ENCODE measurements around the gene IL36G.

IL36G gene

GRCh38 chr2:113021312-113021711 is 43.5 kb downstream of the IL36G start:
- no peak for TF ChIP-seq CTCF (IDR thresholded peaks at IDR 0.05; ENCODE audit: low read depth, low read length, missing control alignments)
- in situ Hi-C loops (cut with HindIII; ENCODE audit: low sequenced_read_pairs): no loop called here
- no peak for DNase-seq (ENCODE audit: low read depth)
- no peak overlapping the region for H3K4me3 ChIP-seq (ENCODE audit: low read depth, low read length)

DNA sequence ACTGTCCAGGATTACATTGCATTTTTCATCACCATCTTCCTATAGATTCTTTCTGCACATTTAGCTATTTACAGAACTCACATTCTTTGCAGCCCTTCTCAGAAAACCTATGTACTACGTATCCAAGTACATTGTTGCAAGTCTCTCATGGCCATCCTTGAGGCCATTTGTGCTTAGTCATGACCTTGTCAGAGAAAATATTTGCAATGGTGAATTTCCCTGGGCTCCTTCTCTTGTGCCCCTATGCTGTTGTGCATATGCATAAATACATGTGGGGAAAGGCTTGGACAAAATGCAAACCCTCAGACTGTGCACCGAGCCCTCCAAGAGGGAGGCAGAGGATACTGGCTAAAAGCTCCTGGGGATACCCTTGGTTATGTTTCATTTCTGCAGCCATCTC is 47.0 kb downstream of the IL36G start:
- no peak for DNase-seq (ENCODE audit: low read depth)
- no peak for TF ChIP-seq CTCF (IDR thresholded peaks at IDR 0.05; ENCODE audit: low read depth, low read length, missing control alignments)
- in situ Hi-C loops (cut with HindIII; ENCODE audit: low sequenced_read_pairs): no loop called here
- H3K4me3 ChIP-seq (ENCODE audit: low read depth, low read length): no peak overlapping the region

- TF ChIP-seq CTCF (IDR thresholded peaks at IDR 0.05; ENCODE audit: low read depth, low read length, missing control alignments): no peak
- in situ Hi-C loops (cut with HindIII; ENCODE audit: low sequenced_read_pairs): no loop called here
- DNase-seq (ENCODE audit: low read depth): no peak
- H3K4me3 ChIP-seq (ENCODE audit: low read depth, low read length): no peak overlapping the region
Observed at GRCh38 chr2:113025737-113026136, 47.9 kb downstream of the IL36G start.

DNA sequence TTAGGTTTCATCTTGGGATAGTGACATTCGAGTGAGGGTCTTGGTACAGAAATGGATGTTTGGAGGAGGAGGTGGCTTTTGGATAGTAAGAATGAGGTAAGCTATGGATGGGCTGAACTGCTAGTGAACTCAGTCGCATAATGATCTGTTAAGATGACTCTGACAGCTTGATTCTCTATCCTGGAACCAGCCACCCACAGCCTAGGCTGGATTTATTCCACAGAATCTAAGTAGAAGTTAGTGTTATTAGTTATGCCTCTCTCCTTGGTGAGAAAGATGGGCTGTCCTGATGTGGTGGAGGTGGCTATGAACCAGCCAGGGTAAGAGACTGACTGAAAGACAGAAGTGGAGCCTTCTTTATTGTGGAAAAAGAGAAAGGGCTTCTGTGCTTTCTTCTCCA is 49.9 kb downstream of the IL36G start:
- in situ Hi-C loops (cut with HindIII; ENCODE audit: low sequenced_read_pairs): no loop called here
- DNase-seq (ENCODE audit: low read depth): no peak
- H3K4me3 ChIP-seq (ENCODE audit: low read depth, low read length): no peak overlapping the region
- TF ChIP-seq CTCF (IDR thresholded peaks at IDR 0.05; ENCODE audit: low read depth, low read length, missing control alignments): no peak

DNA sequence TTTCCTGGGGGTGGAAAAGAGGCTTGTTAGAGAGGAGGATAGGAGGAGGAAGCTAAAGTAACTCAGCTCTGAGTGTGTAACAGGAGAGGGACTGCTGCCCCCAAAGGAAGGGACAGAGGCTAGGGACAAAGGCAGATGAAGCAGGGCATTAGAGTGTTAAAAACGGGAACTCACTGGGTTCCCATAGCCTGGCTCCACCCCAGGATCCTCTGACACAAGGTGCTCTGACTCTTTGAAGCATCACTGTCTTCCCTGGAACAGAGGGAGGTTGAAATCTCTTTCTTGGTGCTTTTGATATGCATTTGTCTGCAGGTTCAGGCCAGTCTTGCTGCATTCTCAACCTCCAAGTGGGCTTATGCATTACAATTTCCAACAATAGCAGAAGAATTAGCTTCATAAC is 50.3 kb downstream of the IL36G start:
- no peak overlapping the region for H3K4me3 ChIP-seq (ENCODE audit: low read depth, low read length)
- no peak for DNase-seq (ENCODE audit: low read depth)
- TF ChIP-seq CTCF (IDR thresholded peaks at IDR 0.05; ENCODE audit: low read depth, low read length, missing control alignments): no peak
- in situ Hi-C loops (cut with HindIII; ENCODE audit: low sequenced_read_pairs): no loop called here

GRCh38 chr2:113032737-113033136 is 54.9 kb downstream of the IL36G start:
- in situ Hi-C loops (cut with HindIII; ENCODE audit: low sequenced_read_pairs): no loop called here
- no peak overlapping the region for H3K4me3 ChIP-seq (ENCODE audit: low read depth, low read length)
- DNase-seq (ENCODE audit: low read depth): no peak
- no peak for TF ChIP-seq CTCF (IDR thresholded peaks at IDR 0.05; ENCODE audit: low read depth, low read length, missing control alignments)

DNA sequence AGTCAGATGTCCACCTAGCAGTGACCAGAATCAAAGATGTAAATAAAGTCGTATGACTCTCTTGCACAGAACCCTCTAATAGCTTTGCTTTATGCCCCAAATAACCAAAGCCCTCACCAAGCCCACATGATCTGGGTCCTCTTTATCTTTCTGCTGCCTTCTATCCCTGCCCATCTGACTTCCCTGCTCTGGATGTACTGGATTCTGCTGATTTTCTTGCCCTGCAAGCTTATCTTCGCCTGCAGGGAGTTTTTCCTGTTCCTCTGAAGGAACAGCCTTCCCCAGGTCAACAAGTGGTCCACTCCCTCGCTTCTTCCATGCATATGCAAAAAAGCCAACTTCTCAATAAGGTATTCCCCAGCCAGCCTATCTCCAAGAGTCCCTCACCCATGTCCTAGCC is 56.2 kb downstream of the IL36G start:
- no peak overlapping the region for H3K4me3 ChIP-seq (ENCODE audit: low read depth, low read length)
- no peak for DNase-seq (ENCODE audit: low read depth)
- in situ Hi-C loops (cut with HindIII; ENCODE audit: low sequenced_read_pairs): no loop called here
- TF ChIP-seq CTCF (IDR thresholded peaks at IDR 0.05; ENCODE audit: low read depth, low read length, missing control alignments): no peak
